HG02973 (cell line): ENCODE results near the gene CDYL.

ENCODE experiments used
- ATAC-seq: cut with Tn5 transposase; IDR thresholded peaks from one replicate; pipeline ENCODE4 v1.9.1; 2021; ENCODE audit warnings: moderate library complexity; ENCODE audit not compliant: unreplicated experiment

The CDYL gene

DNA sequence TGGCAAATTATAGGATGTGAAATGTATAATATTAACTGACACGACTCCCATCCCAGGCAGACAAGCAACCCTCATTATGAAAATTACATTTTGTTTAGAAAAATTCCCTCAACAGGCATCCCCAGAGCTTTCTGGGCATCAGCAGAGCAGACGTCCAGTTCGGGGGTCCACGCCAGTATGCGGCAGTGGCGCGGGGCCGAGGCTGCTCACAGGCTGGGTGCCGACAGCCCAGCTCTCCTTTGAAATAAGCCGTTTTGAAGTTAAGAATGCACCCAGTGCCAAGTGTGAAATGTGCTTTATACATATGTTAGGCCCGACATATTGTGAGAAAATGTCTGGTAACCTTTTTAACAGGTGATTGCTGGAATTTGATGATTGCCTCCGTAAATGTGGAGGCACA, 177.2 kb downstream of the CDYL start:
- ATAC-seq: no peak

DNA sequence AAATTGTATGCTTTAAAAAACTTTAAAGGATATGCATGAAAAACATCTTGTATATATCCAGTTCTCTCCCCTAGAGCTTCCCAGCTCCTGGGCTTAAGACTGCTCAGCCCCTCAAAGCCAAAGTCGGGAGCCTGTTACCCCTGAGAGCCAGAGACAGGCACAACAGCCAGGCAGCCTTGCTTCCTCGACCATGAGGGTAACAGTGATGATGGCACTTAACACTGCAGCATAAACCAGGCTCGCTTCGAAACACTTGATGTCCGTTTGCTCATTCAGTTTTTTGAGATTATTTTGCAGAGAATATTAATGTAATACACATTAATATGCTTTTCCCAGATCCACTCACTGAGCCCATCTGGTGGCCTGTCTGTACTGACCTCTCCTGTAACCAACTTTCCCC, 180.4 kb downstream of the CDYL start:
- no peak for ATAC-seq

DNA sequence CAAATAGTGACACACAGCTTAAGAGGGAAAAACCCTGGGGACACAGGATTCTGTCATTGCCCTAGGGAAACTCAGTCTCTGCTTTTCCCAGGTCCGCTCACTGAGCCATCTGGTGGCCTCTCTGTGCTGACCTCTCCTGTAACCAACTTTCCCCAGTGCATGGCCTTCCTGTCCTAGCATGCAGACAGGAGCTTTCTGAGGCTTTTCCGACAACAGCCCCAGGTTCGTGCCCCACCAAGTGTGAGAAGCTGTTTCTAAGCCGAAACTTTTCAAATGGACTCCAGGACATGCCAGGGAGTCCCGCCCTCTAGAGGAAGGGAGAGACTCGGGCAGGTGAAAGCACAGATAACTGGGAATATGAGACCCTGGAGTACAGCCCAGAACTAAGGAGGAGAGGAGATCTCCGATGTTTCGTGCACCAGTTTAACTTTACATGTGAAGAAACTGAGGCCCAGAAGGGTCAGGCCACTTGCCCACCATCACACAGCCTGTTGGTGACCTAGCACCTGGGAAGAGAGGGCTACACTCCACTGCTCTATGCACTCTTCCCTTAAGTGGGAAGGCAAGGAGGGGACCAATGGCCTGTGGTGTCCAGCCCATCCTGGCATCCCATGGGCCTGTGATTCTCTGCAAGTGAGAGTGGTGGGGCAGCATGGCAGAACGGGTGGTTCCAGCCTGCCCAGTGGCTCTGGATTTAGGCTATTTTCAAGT, 181.5 kb downstream of the CDYL start:
- no peak for ATAC-seq

DNA sequence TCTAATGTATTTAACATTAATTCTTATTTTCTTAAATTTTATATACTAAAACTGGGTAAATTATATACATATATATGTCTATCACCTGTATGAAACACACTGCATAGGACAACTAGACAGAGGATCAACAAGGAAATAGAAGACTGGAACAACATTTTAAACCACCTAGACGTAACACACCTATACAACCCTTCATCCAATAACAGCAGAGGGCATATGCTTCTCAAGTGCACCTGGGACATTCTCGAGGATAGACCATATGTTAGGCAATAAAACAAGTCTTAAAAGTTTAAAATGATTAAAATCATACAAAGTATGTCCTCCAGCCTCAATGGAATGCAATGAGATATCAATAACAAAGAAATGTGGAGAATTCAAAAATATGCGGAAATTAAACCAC, 182.4 kb downstream of the CDYL start:
- no peak for ATAC-seq

DNA sequence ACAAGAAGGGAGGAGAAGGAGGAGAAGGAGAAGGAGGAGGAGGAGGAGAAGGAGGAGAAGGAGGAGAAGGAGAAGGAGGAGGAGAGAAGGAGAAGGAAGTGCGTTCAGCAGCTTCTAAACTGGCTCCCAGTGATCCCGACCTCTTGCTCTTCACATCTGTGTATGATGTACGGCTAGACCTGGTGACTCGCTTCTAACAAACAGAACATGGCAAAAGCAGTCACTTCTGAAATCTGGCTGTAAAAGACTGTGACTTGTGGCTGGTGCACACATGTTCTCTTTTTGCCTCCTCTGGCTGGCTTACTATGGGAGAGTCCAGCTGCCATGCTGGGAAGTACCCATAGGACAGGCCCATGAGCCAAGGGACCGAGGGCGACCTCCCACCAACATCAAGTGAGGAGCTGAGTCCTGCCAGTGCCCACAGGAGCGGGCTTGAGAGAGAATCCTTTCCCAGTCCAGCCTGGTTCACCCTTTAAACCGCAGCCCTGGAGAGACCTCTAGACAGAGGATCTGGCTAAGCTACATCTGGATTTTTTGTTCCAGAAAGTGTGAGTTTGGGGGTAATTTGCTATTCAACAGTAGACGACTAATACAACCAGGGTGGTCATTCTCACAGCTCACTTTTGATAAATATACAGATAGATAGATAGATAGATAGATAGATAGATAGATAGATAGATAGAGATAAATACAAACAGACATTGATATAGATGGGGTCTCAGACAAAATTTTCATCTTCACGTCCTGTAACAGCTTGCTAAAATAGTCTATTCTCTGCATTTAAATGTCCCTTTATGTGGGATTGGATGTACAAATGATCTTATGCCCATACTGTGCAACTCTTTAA, 185.3 kb downstream of the CDYL start:
- ATAC-seq: no peak

DNA sequence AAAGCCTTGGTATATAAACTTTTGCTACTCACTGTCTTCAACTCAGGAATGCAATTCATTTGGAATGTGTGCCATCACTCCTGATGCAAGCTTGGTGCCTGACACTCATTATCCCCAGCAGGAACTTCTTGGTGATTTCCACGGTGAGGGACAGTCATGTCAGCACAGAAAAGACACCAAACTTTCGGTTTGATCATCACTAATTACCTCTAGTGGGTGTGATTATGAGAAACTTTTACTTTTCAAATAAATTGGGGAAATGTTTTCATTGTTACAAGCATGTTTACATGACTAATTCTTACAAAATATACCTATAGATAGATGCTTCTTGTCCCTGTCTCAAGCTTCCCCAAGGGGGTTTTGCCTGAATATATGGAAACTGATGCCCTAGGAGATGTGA, 186.7 kb downstream of the CDYL start:
- ATAC-seq: no peak

DNA sequence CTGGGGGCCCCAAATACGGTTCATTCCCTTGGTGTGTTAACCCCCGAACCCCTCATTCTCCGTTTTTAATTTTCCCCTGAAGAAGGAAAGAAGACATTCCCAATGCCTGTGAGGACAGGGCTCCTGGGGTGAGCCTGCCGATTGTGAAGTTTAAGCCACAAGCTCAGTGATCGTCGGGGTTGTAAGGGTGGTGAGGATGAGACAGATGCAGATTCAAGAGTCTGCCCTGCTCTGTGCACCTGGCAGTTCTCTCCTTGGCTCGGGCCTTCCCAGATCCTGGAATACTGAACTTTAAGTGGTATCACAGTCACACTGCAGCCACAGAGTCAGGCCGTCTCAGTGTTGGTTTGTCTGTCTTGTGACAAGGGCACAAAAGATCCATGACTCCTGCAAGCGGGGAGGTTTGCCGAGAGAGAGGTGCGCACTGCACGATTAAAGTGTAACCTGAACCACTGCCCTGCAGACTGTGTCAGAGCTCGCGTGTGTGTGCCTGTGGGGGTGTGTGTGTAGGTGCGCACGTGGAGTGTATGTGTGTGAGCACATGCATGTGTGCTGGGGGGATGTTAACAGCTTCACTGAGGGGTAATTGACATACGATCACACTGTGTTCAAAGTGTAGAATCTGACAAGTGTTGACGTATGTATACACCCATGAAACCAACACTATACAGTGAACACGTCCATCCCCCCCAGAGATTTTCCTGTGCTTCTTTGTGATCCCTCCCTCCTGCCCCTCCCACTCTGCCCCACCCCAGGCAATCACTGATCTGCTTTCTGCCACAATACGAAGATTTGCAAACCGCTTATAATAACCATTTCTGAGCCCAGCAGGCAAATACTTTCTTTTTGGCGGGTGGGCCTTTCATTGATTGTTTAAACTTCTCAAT, 188.7 kb downstream of the CDYL start:
- no peak for ATAC-seq

DNA sequence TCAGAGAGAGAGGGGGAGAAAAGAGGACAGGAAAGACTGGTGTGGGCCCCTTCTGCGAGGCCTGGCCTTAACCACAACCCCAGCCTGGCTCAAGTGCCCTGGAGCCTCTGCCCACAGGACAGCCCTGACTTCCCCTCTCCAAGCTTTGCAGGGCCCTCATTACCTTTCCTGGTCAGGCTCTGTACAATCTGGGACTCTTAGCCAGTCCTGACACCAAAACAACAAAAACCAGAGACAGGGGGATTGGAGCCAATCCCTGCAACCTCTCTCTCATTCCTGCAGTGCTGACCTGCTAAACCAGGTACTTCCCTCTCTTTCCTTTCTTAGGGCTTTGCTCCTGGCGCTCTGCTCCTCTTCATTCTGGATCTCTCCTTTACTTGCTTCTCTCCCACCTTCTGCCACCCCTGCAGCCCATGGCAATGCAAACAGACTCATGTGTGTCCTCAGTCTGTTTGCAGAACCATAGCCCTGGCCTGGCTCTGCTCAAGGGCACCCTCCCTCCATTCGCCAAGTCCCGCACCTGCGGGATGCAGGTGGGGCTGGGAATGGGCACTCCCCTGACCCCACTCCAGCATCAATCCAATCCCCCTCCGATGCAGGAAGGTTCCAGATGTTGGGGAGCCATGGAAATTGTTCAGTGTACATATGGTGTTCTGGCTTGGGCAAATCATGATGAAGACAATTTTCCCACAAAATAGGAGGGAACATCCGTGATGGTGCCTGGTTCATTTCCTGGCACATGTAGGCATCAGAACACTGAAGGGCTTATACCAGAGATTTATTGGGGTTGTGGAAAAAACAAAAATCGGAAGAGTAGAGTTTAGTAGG, 189.6 kb downstream of the CDYL start:
- ATAC-seq: no peak

DNA sequence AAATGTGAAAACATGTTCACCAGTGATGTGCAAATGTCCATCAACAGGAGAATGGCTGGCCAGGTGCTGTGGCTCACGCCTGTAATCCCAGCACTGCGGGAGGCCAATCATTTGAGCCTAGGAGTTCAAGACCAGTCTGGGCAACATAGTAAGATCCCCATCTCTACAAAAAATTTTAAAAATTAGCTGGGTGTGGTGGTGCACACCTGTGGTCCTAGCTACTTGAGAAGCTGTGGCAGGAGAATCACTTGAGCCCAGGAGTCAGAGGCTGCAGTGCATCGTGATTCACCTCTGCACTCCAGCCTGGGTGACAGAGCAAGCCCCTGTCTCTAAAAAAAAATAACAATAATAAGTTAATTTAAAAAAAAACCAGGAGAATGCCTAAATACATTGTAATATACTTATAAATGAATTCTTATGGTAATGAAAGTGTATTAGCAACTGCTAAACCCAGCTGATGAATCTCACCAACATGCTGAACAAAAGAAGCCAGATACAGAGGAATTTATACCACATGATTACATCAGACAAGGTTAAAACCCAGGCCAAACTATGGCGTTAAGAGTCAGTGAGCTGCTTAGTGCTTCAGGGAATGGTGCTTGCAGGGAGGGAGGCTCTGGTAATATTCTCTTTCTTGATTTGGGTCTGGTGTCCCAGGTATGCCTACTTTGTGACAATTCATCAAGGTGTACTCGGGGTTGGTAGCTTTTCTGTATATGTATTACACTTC, 191.3 kb downstream of the CDYL start:
- ATAC-seq: no peak

DNA sequence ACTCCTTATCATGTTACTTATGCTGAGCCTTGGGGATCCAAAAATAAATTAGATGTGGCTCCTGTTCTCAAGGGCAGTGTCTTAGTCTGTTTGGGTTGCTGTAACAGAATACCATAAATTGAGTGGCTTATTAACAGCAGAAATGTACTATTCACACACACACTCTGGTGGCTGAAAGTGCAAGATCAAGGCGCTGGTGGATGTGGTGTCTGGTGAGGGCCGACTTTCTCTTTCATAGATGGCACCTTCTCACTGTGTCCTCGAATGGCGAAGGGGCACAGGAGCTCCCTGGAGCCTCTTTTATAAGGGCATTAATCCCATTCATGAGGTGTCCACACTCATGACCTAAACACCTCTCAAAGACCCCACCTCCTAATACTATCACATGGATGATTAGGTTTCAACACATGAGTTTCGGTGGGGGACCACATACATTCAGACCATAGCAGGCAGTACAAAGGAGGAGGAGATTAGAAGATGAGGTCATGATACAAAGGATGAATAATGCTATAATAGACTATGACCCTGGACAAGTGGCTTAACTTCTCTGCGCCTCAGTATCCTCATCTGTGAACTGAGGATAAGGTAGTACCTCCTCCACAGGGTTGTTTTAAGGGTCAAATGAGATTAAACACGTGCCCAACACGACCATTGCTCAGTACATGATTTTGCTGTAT, 193.5 kb downstream of the CDYL start:
- no peak for ATAC-seq

DNA sequence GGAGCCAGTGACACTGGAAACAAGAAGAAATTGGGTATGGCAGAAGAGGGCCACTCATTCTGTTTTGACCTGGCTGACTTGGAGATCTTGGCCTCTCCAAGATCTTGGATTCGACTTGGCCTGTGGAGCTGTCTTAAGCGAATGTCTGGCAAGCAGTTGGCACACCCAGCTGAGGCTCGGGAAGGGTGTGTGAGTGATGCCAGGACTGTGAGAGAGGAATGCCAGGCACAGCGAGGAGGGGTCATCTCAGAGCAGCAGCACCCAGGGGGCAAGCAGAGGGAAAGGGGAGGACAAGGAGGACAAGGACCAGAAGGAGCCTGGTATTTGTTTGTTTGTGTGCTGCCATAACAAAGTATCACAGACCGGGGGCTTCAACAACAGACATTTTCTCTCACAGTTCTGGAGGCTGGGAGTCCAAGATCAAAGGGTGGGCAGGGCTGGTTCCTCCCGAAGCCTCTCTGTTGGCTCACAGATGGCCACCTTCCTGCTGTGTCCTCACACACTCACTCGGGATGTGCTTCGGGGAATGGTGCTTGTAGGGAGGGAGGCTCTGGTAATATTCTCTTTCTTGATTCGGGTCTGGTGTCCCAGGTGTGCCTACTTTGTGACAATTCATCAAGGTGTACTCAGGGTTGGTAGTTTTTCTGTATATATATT, 194.7 kb downstream of the CDYL start:
- no peak for ATAC-seq

DNA sequence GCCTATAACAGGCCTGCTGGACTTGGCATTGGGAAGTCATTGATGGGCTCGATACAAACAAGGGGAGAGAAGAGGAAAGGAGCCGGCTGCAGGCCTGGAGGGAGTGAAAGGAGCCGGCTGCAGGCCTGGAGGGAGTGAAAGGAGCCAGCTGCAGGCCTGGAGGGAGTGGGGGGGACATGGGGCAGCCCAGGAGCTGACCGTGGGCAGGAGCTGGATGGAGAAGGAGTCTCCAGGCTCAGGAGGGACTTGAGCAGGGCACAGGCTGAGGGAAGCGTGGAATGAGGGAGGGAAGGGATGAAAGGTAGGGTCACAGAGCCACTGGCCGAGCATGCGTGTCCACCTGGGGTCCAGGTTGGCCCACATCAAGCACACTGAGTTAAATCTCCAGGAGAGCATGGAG, 195.6 kb downstream of the CDYL start:
- ATAC-seq: no peak

DNA sequence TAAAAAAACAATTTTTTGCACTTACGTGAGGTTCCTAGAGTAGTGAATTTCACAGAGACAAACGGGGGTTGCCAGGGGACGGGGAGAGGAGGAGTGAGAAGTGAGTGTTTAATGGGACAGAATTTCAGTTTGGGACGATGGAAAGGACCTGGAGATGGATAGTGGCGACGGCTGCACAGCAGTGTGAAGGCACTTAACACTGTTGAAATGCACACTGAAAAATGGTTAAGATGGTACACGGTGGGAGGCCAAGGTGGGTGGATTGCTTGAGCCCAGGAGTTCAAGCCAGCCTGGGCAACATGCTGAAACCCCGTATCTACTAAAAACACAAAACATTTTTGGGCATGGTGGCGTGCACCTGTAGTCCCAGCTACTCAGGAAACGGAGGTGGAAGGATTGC, 196.2 kb downstream of the CDYL start:
- ATAC-seq: no peak

DNA sequence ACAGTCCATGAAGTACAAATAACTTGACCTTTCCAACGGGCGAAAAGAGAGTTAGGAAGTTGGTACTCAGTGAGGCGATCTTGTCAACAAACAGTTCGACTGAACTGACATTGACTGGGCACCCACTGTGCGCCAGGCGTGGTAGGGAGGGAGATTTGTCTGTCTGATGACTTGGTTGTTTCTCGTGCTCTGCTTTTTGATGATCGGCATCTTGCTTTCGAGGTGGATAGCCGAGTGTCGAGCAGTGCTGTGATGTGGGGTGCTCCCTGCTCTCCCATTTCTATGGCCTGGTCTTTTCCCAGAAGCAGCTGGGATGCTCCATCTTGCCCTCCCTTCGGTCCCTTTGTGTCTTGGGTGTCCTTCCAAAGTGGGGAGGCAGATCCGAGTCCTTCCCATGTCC, 197.2 kb downstream of the CDYL start:
- ATAC-seq: no peak

DNA sequence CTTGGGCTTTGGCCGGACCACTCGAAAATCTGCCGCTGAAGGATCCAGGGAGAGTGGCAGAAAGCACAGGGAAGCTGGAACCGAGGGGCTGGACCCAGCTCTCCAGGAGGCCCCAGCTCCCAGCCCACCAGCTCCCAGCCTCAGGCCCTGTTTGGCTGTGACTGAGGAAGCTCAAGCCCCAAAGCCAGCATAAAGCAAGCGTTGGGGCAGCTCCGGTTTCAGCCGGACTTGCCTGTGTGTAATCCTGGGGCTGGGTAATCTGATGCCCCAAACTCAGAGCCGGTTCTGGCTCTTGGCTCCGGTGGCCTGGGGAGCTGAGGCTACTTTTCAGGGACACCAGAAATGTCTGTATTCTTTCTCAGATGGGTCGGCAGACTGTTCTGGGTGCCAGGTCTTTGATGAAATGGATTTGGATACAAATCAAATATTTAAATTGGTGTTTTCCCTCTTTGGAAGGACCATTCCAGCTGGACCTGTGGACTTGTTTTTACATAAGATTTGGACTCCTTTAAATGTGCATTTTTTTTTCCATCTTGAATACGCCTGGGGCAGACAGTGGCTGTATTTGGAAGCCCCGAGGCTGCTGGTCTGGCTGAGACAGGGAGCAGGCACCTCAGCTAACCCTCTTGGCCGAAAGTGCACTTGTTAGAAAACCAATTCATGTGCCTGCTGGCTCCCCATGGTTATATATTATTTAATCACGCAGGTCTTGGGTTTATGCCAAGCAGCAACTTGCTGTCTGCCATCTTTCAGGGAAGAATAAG, 198.0 kb downstream of the CDYL start:
- ATAC-seq: no peak

DNA sequence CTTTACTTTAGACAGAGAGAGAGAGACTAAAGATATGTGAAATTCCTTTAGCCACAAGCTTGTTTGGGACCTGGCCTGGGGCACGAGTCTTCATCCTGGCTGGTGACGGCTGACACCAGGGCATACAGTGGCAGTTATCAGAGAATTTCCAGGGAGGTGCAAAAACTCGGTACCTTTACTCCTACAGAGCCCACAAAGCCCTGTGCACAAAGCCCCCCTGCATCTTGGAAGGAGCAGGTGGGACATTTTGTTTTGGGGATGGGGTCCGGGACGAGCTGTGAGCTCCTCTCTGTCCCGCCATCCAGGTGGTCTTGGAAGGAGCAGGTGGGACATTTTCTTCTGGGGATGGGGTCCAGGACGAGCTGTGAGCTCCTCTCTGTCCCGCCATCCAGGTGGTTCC, 198.8 kb downstream of the CDYL start:
- no peak for ATAC-seq

DNA sequence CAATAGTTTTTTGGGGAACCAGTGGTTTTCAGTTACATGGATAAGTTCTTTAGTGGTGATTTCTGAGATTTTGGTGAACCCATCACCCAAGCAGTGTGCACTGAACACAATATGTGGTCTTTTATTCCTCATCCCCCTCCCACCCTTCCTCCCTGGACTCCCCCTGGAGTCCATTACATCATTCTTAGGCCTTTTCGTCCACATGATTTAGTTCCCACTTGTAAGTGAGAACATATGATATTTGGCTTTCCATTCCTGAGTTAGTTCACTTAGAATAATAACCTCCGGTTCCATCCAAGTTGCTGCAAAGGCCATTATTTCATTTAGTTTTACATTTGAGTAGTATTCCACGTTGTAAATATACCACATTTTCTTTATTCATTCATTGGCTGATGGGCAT, 199.3 kb downstream of the CDYL start:
- no peak for ATAC-seq

DNA sequence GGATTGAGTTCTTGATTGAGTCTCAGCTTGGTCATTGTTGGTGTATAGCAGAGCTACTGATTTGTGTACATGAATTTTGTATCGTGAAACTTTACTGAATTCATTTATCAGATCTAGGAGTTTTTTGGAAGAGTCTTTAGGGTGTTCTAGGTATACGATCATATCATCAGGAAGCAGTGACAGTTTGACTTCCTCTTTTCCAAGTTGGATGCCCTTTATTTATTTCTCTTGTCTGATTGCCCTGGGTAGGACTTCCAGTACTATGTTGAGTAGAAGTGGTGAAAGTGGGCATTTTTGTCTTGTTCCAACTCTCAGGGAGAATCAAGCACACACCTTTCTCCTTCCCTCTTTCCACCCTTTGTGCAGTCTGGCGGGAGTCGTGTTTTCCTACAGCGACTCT, 201.3 kb downstream of the CDYL start:
- no peak for ATAC-seq
